WERI-Rb-1 (cell line): ENCODE results near the gene C6orf136.
A peak's percentile ranks its signal among the peaks of the same experiment; 100 is the strongest.

Experiments used
- DNase-seq: peaks from one replicate; pipeline ENCODE4 v3.0.0-alpha.2; 2020
- H3K27ac ChIP-seq: fragments of 250-450 bp; sonication (Bioruptor Pico); 2 replicates; pipeline ENCODE4 v1.5.1; 2020; ENCODE audit warnings: mild to moderate bottlenecking, moderate library complexity
- H3K27me3 ChIP-seq: fragments of 250-450 bp; sonication (Bioruptor Pico); 2 replicates; pipeline ENCODE4 v1.5.1; 2021; ENCODE audit warnings: mild to moderate bottlenecking, low read depth, moderate library complexity; ENCODE audit not compliant: insufficient read depth, severe bottlenecking
- H3K36me3 ChIP-seq: fragments of 250-450 bp; sonication (Bioruptor Pico); 2 replicates; pipeline ENCODE4 v1.5.1; 2020; ENCODE audit warnings: mild to moderate bottlenecking, moderate library complexity
- H3K4me3 ChIP-seq: 2 replicates; pipeline ENCODE4 v1.5.1; 2011; ENCODE audit warnings: low read depth, mild to moderate bottlenecking, control low read depth, low read length
- H3K9me3 ChIP-seq: fragments of 250-450 bp; sonication (Bioruptor Pico); 2 replicates; pipeline ENCODE4 v1.5.1; 2021; ENCODE audit warnings: mild to moderate bottlenecking, moderate library complexity; ENCODE audit not compliant: severe bottlenecking
- CTCF ChIP-seq: IDR thresholded peaks from 2 replicates; pipeline ENCODE4 v1.5.1; 2011; ENCODE audit warnings: low read depth, mild to moderate bottlenecking, control low read depth, inconsistent platforms, low read length

C6orf136 gene

GRCh38 chr6:30618270-30618797 lies 28.6 kb upstream of the C6orf136 start:
- H3K27ac ChIP-seq = peak overlapping the region; percentile 98
- no peaks in the 10 kb centered on the region for H3K9me3 ChIP-seq
- no peak for DNase-seq
- H3K27me3 ChIP-seq = no peaks in the 10 kb centered on the region
- H3K4me3 ChIP-seq = peak overlapping the region; percentile 71
- no peak for TF ChIP-seq CTCF
- H3K36me3 ChIP-seq = peaks cover 69% of the 10 kb centered on the region

GRCh38 chr6:30619561-30619960 lies 27.4 kb upstream of the C6orf136 start:
- H3K27me3 ChIP-seq = no peaks in the 10 kb centered on the region
- no peaks in the 10 kb centered on the region for H3K9me3 ChIP-seq
- no peak for TF ChIP-seq CTCF
- DNase-seq = no peak
- H3K4me3 ChIP-seq = no peak overlapping the region
- no peak overlapping the region for H3K27ac ChIP-seq
- peaks cover 71% of the 10 kb centered on the region for H3K36me3 ChIP-seq

- no peaks in the 10 kb centered on the region for H3K27me3 ChIP-seq
- peaks cover 88% of the 10 kb centered on the region for H3K36me3 ChIP-seq
- H3K27ac ChIP-seq = no peak overlapping the region
- no peaks in the 10 kb centered on the region for H3K9me3 ChIP-seq
- no peak for DNase-seq
- no peak for TF ChIP-seq CTCF
- H3K4me3 ChIP-seq = no peak overlapping the region
Observed at GRCh38 chr6:30625511-30625910, 21.4 kb upstream of the C6orf136 start.

- Histone ChIP-seq H3K27ac (peak within 1 kb of the TSS; percentile 78), H3K36me3 (peaks cover 88% of the 10 kb centered on the region), H3K4me3 (peak within 1 kb of the TSS; percentile 72), H3K9me3 (no peaks in the 10 kb centered on the region), H3K27me3 (no peaks in the 10 kb centered on the region)
- peak; percentile 62 for TF ChIP-seq CTCF
- DNase-seq = peak; percentile 94
Observed at GRCh38 chr6:30626484-30627366, 20.2 kb upstream of the C6orf136 start, which contains the start of gene ATAT1. ATAT1 (plus strand) TSS chr6:30626874.

- no peak overlapping the region for H3K27ac ChIP-seq
- no peak for TF ChIP-seq CTCF
- no peak overlapping the region for H3K4me3 ChIP-seq
- no peaks in the 10 kb centered on the region for H3K27me3 ChIP-seq
- no peak for DNase-seq
- H3K36me3 ChIP-seq = peaks cover 86% of the 10 kb centered on the region
- no peaks in the 10 kb centered on the region for H3K9me3 ChIP-seq
Observed at GRCh38 chr6:30635834-30636233, 11.1 kb upstream of the C6orf136 start.
